GM12873 (cell line): Measurements from ENCODE around the gene ACSM2B.
A peak's percentile ranks its signal among the peaks of the same experiment; 100 is the strongest.

Source experiments
- CTCF ChIP-seq: IDR thresholded peaks from 2 replicates; pipeline ENCODE4 v1.5.1; 2012; ENCODE audit warnings: low read depth, mild to moderate bottlenecking, moderate library complexity, low read length, control low read depth; ENCODE audit not compliant: insufficient read depth; ENCODE audit errors: missing control alignments

ACSM2B gene

GRCh38 chr16:20610892-20611349 lies 34.8 kb upstream of the ACSM2B start:
- TF ChIP-seq CTCF = no peak

DNA sequence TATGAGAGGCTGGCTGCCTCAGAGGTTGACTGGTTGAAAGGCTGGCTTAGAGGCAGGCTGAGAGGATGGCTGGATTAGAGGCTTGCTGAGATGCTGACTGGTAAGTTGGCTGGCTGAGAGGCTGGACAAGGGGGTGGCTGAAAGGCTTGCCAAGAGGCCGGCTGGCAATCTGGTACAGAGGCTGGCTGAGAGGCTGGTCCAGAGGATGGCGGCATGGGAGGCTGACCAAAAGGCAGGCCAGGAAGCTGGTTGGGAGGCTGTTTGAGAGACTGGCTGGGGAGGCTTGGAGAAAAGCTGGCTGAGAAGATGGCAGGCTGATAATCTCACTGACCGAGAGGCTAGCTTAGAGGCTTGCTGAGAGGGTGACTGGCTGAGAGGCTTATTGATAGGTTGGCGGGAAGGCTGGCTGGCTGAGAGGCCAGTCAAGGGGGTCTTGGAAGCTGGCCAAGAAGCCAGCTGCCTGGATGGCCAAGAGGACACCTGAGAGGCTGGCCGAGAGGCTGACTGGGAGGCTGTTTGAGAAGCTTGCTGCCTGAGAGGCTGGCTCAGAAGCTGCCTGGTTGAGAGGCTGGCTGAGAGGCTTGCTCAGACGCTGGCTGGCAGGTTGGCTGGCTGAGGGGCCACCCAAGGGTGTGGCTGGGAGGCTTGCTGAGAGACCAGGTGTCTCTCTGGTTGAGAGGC lies 34.2 kb upstream of the ACSM2B start:
- TF ChIP-seq CTCF = no peak

DNA sequence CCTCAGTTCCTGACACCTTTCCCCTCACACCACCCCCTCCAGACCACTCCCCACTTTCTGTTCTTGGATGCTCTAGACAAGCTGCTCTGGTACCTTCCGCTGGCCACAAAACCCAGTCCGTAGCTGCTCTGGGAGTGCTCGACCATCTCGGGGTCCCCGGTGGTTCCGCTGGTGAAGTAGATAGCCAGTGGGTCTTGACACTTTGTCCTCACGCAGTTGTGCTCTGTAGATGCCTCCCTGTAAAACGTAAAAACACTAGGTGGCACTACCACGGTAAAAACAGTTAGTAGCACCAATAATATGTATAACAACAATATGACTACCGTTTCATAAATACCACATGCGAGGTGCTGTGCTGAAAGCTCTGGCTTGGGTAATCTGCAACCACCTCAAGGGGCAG lies 26.0 kb upstream of the ACSM2B start:
- TF ChIP-seq CTCF = peak; percentile 48

DNA sequence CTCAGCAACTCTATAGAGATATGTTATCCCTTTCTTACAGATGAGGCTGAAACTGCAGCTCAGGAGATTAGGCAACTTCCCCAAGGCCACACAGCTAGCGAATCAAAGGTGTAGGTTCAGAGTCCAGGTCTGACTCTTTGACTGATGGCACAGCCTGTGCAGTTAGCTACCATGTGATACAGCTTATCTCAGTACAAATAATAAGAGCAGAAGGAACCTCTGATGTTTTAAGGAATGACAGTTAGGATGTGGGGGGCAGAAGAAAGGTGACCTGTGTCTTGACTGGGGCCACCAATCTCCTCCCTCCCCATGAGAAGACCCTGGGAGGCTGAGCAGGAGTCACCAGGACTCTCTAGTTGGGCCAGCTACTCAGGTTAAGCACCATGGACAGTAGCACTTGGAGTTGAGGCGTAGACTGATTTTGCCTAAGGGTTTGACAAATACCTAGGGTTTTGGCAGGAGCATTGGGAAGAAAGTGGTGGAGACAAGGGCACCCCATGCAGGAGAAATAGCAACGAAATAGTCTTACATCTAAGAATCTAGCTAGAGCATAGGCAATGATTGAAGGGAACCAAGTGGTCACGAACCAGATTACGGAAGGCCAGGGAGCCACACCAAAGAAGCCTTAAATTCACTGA lies 22.8 kb upstream of the ACSM2B start:
- TF ChIP-seq CTCF = no peak

DNA sequence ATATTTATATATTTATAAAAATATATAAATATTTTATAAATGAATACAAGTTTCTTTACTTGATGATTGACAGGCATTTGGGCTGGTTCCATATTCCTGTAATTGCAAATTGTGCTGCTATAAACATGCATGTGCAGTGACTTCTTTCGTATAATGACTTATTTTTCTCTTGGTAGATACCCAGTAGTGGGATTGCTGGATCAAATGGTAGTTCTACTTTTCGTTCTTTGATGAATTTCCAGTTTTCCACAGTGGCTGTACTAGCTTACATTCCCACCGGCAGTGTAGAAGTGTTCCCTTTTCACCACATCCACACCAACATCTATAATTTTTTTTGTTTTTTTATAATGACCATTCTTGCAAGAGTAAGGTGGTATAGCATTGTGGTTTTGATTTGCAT lies 7.8 kb downstream of the ACSM2B start:
- TF ChIP-seq CTCF = no peak

- TF ChIP-seq CTCF = no peak
These were observed 9.3 kb downstream of the ACSM2B start for GRCh38 chr16:20566864-20567263.

GRCh38 chr16:20538687-20539086 lies 37.5 kb downstream of the ACSM2B start:
- TF ChIP-seq CTCF = no peak
